HG03354 (cell line): ENCODE results near the gene ANAPC2.
A peak's percentile ranks its signal among the peaks of the same experiment; 100 is the strongest.

Source experiments
- ATAC-seq: cut with Tn5 transposase; IDR thresholded peaks from one replicate; pipeline ENCODE4 v1.9.1; 2021; ENCODE audit warnings: mild to moderate bottlenecking; ENCODE audit not compliant: unreplicated experiment, poor library complexity, severe bottlenecking

ANAPC2 gene

GRCh38 chr9:137216188-137216965 is 28.0 kb upstream of the ANAPC2 start:
- ATAC-seq: no peak

GRCh38 chr9:137215196-137215986 is 27.0 kb upstream of the ANAPC2 start:
- ATAC-seq: no peak

DNA sequence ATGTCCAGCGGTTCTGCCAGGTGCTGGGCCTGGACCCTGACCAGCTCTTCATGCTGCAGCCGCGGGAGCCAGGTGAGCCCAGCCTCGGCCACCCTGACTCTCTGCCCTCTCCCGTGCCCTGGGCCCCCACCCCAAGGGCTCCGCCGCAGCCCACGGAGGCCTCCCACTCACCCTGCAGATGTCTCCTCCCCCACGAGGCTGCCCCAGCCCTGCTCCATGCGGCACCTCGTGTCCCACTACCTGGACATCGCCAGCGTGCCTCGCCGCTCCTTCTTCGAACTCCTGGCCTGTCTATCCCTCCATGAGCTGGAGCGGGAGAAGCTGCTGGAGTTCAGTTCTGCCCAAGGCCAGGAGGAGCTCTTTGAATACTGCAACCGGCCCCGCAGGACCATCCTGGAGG is 26.3 kb upstream of the ANAPC2 start:
- ATAC-seq: no peak

DNA sequence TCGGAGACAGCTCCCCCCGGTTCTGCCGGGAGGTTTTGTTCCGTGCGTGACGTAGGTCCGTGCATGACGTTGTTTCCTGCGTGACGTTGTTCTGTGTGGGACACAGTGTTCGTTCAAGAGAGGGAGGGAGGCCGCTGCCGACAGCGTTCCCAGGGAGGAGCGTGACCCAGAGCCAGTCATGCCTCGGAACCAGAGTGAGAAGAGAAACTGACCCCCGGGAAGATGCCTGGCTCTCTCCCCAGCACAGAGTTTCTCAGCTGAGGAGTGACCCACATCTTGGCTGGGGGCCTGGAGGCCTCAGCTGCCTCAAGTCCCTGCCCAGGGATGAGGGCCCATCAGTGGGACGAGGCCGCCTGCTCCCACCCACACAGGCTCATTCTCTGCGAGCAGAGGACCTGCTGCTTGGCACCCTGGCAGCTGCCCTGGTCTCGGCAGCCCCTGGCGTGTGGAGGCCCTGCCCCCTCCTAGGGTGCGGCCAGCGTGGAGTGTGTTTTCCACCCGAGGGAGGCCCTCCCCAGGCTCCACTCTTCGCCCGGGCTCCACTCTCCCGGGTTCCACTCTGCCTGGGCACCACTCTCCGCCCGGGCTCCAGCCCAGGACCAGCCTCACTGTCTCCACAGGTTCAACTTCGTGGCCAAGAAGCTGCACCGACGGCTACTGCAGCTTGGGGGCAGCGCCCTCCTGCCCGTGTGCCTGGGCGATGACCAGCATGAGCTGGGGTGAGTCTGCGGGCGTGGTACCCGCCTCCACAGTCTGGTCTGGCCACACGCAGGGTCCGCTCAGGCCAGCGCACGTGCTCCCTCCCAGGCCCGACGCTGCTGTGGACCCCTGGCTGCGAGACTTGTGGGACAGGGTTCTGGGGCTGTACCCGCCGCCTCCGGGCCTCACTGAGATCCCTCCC is 25.1 kb upstream of the ANAPC2 start:
- no peak for ATAC-seq

- ATAC-seq: no peak
Observed at GRCh38 chr9:137212520-137212919, 24.2 kb upstream of the ANAPC2 start.

DNA sequence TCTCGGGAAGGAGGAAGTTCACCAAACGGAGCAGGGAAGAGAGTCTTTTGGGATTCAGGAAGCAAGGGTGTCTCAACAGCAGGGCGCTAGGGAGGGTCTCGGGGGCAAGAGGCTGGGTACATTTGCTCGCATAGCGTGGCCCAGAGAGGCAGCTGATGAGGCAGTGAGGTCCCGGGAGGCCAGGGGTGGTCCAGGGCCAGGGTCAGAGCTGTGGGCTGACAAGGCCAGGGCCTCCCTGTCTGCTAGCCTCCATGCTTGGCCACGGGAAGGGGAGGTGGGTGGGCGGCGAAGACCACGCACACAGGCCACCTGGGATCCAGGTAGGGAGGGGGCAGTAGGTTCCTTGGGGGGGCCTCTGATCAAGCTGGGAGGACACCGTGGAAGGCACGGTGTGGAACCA is 23.2 kb upstream of the ANAPC2 start:
- ATAC-seq: no peak

DNA sequence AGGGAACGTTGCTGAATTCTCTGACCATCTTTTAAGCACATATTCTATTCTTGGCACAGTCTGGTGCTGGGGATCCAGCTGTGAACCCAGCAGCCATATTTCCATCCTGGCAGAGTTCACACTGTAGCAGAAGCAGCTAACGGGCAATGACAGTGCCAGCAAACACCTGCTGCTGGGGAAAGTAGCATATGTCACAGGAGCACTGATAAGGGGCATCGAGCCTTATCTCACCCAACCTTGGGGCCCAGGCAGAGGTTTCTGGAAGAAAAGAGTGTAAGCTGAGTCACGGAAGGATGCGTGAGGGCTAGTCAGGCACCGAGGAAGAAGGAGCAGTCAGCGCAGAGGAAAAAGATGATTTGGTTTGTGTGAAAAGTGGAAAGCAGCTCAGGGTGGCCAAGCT is 18.2 kb upstream of the ANAPC2 start:
- ATAC-seq: no peak

- peak; percentile 54 for ATAC-seq
Observed at GRCh38 chr9:137205126-137206069, 17.0 kb upstream of the ANAPC2 start, which contains the start of the genes NDOR1 and TMEM203. TSS of gene NDOR1 (plus strand) at chr9:137205700. CDS start at chr9:137205778, 78 bp downstream. TSS of gene TMEM203 (minus strand) at chr9:137205648. CDS start at chr9:137205414, 234 bp downstream.

- ATAC-seq: no peak
Observed at GRCh38 chr9:137204731-137205125, 16.4 kb upstream of the ANAPC2 start.

- no peak for ATAC-seq
Observed at GRCh38 chr9:137202966-137203365, 14.6 kb upstream of the ANAPC2 start.

- no peak for ATAC-seq
Observed at GRCh38 chr9:137201205-137201868, 13.0 kb upstream of the ANAPC2 start.

DNA sequence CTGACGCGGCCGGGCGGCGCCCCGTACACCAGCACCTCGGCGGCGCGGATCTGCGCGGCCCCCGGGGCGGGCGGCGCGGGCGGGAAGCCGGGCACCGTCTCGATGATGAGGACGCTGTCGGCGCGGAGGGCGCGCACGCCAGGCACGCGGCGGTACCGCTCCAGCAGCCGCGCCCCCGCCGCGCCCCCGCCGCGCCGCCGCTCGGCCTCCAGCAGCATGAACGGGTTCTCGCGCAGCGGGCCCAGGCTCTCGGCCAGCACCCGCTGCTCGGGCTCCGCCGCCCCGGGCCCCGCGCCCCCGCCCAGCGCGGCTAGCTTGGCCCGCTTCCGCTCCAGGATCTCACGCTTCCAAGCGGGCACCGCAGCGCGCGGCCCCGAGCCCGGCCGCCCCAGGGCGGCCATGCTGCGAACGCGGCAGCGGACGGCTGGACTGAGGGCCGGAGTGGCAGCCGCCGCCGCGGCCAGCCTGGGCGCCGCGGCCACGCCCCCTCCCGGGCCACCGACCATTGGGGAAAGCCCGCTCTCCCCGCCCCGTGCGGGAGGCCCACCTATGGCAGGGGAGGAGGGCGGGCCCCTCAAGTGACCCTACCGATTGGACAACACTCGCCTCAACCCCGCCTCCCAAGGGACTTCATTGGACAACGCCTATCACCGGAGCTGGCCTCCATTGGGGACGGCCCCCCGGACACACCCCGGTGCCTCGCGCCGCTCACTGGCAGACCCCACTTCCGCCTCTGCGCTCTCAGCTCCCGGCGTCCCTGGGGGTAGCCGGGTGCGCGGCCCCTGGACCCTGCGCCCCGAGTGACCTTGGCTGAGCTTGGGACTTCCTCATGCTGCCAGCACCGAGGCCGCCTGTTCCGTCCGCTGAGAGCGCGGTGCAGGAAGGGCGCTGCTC is 12.2 kb upstream of the ANAPC2 start, which contains the start of gene TPRN:
Gene TPRN (minus strand): TSS at position 431 of the 894 bp plus-strand sequence. CDS start 30 bp downstream, at position 401.
- ATAC-seq: peak; percentile 86

- no peak for ATAC-seq
Observed at GRCh38 chr9:137199411-137200121, 11.2 kb upstream of the ANAPC2 start.

DNA sequence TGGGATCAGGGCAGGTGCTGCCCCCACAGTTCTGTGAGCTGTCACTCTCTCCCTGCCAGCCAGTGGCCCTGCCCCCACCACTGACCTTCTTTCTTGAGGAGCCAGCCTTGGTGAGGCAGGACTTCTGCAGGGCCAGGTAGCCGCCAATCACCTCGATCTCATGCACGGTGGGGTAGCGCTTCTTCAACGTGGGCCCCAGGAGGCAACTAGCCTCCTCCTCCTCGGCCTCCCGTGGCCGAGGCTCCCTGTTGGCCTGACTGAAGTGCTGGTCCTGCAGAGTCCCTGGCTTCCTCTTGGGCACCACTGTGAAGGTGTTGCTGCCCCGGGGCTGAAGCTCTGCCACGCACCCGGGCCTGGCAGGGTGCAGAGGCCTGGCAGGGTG is 10.5 kb upstream of the ANAPC2 start:
- no peak for ATAC-seq

DNA sequence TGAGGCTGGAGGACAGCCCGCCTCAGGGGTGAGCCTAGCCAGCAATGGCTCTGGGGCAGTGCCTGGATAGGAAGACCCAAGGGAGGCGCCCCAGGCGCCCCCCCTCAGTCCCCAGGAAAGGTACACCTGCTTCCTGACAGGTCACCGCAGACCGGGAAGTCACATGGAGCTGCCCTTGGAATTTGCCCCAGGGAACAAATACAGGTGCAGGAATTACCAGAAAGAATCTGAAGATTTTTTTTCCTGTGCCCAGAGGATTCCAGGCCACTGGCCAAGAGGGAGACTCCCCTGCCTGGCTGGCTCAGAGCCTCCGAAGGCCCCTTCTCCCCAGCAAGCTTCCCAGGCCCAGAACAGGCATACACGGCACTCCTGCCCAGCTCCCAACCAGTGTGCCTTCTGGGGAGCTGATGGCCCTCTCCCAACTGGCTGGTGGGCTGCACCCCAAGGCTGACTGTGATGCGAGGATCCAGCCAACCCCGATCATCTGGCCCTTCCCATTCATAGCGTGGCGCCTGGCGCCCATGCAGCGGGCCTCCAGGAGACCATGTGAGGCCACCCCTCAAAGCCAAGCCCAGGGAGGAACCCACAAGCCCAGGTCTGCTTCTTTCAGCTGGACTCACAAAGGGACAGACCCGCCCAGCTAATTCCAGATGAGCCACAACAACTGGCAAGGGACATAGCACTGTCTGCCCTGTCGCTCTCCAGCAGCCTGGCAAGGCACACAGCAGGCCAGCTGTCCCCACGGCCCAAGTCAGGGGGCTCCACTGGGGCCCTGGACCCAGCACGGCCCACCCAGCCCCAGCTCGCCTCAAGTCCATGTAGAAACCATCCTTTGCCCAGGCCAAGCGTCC is 9.9 kb upstream of the ANAPC2 start:
- ATAC-seq: no peak
